HG03135 (cell line): ENCODE data around the gene RIMBP3B.
A peak's percentile ranks its signal among the peaks of the same experiment; 100 is the strongest.
"Not testable (repeated sequence)": the region's sequence is repeated elsewhere in the genome, so short reads cannot be mapped to it uniquely, and the experiment has no call there.

Experiments used
- ATAC-seq: cut with Tn5 transposase; IDR thresholded peaks from one replicate; pipeline ENCODE4 v1.9.1; 2021; ENCODE audit warnings: mild to moderate bottlenecking, moderate library complexity; ENCODE audit not compliant: unreplicated experiment

The RIMBP3B gene

DNA sequence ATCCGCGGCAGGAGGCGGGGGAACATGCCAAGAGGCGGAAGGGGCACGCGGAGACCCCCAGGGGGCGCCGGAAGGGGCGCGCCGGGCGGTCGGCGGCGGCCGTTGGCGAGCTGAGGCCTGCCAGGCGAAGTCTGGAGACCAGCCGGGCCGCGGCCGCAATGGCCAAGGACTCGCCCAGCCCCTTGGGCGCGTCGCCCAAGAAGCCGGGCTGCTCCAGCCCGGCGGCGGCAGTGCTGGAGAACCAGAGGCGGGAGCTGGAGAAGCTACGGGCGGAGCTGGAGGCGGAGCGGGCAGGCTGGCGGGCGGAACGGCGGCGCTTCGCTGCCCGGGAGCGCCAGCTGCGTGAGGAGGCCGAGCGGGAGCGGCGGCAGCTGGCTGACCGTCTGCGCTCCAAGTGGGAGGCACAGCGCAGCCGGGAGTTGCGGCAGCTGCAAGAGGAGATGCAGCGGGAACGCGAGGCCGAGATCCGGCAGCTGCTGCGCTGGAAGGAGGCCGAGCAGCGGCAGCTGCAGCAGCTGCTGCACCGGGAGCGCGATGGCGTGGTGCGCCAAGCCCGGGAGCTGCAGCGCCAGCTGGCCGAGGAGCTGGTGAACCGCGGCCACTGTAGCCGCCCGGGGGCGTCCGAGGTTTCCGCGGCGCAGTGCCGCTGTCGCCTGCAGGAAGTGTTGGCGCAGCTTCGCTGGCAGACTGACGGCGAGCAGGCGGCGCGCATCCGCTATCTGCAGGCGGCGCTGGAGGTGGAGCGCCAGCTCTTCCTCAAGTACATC is at the start of gene RIMBP3B:
TSS of gene RIMBP3B (plus strand) at position 51 of the 767 bp plus-strand sequence. CDS start at position 159, 108 bp downstream.
- ATAC-seq = peak; percentile 54

DNA sequence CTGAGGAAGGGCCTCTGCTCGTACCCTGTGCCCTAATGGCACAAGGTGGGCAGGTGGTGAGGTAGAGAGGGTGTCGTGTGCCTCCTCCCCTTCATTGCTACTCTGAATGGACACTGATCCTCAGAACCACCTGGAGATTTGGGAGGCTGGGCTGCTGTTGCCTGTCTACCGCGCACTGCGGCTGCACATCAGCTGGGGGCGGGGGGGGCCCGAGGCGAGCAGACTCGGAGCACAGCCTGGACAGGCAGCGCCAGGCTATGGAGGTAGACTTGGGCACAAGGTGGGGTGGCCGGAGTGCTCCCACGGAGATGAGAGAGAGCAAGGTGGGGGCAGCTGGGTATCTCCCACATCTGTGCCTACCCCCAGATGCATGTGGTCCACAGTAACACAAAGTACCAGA is 26.0 kb upstream of the RIMBP3B start:
- not testable (repeated sequence) for ATAC-seq

DNA sequence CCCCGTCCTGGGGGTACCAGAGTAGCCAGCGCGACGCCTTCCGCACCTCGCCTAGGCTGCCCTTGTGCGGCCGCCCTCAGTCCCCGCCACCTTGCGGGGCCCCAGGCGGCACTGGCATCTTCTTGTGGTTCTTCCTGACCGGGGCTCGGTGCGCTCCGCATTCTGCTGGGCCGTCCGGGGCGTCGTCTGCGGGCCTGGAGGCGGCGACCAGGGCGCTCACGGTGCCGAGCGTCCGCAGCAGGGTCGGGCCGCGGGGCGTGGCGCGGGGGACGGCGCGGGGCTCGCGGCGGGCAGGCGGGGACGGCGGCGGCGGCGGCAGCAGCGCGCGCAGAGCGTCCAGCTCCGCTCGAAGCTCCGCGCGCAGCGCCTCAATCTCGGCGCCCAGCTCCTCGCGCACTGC is 23.0 kb upstream of the RIMBP3B start:
- not testable (repeated sequence) for ATAC-seq

DNA sequence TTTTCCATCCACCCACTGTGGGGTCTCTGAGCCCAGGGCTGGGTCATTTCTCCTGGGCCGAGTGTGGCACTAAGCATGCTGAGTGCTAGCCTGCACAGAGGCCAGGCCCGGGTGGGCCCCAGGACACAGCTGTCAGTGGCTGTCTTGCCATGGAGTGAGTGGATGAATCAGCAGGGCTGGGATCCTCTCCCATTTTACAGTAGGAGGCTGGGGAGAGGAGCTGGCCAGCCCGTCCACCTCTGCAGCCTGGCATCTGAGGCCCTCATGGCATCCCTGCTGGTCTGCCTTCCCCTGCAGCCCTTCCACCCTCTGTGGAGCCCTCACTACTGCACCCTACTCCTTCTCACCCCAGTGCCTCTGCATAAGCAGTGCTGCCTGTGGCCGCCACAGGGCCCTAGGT is 21.1 kb upstream of the RIMBP3B start:
- ATAC-seq = not testable (repeated sequence)

DNA sequence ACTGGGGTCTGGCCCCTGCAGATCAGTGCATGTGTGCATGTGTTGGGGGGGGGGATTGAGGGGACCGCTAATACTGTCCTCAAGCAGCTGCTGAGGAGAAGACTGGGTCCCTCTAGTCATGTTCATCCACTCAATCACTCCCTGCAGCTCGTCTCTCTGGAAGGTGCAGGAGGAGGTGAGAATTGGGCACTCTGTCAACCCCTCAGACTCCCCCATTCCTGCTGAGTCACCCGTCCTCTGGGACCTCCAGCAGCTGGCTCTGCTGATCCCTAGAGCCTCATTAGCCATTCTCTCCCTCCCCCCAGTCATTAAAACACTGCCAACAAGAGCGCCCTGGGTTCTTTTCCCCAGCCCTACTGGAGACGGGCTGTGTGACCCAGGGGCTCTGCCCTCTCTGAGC is 20.5 kb upstream of the RIMBP3B start:
- ATAC-seq = not testable (repeated sequence)

- ATAC-seq = not testable (repeated sequence)
Measured at GRCh38 chr22:21363803-21364202, 19.7 kb upstream of the RIMBP3B start.

GRCh38 chr22:21364362-21364761 is 19.2 kb upstream of the RIMBP3B start:
- not testable (repeated sequence) for ATAC-seq

GRCh38 chr22:21365337-21365736 is 18.2 kb upstream of the RIMBP3B start:
- ATAC-seq = not testable (repeated sequence)

- not testable (repeated sequence) for ATAC-seq
Measured at GRCh38 chr22:21368603-21369310, 14.8 kb upstream of the RIMBP3B start.

DNA sequence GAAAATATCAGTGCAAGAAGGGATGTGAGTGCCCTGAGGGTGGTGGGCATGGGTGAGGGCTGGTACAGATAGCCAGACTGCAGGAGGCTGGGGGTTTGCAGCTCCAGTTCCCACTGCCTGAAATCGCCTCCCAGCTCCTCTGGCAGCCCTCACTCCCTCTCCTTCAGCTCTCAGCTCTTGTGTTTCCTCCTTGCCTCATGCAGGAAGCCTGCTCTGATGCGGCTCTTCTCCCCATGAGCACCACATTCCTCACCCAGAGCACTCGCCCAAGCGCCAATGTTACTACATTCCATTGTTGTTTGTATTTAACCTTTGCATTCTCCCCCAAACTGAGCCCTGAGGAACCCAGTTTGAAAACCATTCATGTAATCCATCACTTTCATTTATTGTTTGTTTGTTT is 7.7 kb upstream of the RIMBP3B start:
- not testable (repeated sequence) for ATAC-seq

GRCh38 chr22:21384468-21385357 is 1.2 kb downstream of the RIMBP3B start:
- peak; percentile 23 for ATAC-seq

- not testable (repeated sequence) for ATAC-seq
Measured at GRCh38 chr22:21389480-21389879, 5.9 kb downstream of the RIMBP3B start.

DNA sequence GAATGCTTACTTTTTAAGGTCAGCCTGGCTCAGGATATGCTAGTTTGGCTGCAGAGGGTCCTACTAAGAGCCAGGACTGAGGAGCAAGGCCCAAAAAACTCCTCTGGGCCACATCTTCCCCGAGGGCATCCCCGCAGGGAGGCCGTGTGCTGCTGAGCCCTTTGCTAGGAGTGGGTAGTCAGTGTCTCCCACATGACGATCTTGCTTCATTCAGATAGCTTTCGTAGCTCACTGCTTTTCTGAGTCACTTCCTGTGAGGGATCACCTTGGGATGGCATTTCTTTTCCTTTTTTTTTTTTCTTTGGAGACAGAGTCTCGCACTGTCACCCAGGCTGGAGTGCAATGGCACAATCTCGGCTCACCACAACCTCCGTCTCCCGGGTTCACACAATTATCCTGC is 6.5 kb downstream of the RIMBP3B start:
- ATAC-seq = not testable (repeated sequence)

GRCh38 chr22:21394613-21395012 is 11.1 kb downstream of the RIMBP3B start:
- not testable (repeated sequence) for ATAC-seq

- not testable (repeated sequence) for ATAC-seq
Measured at GRCh38 chr22:21401197-21401969, 17.8 kb downstream of the RIMBP3B start.

- not testable (repeated sequence) for ATAC-seq
Measured at GRCh38 chr22:21402763-21403314, 19.3 kb downstream of the RIMBP3B start.

GRCh38 chr22:21407139-21407538 is 23.6 kb downstream of the RIMBP3B start:
- ATAC-seq = not testable (repeated sequence)

DNA sequence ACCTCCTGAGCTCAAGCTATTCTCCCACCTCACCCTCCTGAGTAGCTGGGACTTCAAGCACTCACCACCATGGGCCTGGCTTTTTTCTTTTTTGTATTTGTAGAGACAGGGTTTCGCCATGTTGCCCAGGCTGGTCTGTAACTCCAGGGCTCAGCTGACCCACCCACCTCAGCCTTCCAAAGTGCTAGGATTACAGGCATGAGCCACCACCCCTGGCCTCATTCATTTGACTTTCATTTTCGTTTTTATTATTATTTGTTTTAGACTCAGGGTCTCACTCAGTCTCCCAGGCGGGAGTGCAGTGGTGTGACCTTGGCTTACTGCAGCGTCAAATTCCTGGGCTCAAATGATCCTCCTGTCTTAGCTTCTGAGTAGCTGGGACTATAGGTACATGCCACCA is 24.2 kb downstream of the RIMBP3B start:
- ATAC-seq = not testable (repeated sequence)

GRCh38 chr22:21416375-21416774 is 32.8 kb downstream of the RIMBP3B start:
- not testable (repeated sequence) for ATAC-seq

- peak; percentile 74 for ATAC-seq
Measured at GRCh38 chr22:21417227-21417746, 33.7 kb downstream of the RIMBP3B start, which contains the start of gene HIC2. Gene HIC2 (plus strand): TSS chr22:21417371. CDS start chr22:21442832, 25,461 bp downstream.
